Stimulated activated CD4-positive, alpha-beta T cell treated with anti-CD3 and anti-CD28 coated beads, Interleukin-15, amount 100 ng/mL, for 24 hours (primary cell): ENCODE data around the gene TMEM170A.
"Not testable (repeated sequence)": the region's sequence is repeated elsewhere in the genome, so short reads cannot be mapped to it uniquely, and the experiment has no call there.

Experiments used
- DNase-seq: peaks from one replicate; pipeline ENCODE4 v3.0.0-alpha.2; 2020

Gene TMEM170A

DNA sequence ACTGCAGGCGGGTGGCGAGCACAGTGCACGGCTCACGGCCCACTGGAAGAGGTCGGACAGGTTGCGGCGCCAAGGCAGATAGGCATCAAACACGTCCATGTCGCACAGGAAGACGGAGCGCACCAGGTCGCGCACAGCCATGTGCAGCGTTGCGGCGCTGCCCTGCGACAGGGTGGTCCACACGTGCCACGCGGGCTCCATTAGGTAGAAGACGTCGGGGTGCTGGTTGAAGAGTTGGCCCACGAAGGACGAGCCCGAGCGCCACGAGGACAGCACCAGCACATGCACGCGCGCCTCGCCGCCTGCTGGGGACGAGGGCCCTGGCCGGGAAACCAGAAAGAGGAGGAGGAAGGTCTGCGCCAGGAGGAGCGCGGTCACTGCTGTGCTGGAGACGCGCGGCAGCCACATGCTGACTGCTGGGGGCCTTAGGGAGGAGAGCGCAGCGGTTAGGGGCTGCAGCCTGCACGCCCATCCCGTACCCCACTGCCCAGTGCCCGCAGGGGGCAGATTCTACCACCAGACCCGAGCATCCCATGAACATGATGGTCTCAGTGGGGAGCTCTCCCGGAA is 15.0 kb upstream of the TMEM170A start:
- no peak for DNase-seq

DNA sequence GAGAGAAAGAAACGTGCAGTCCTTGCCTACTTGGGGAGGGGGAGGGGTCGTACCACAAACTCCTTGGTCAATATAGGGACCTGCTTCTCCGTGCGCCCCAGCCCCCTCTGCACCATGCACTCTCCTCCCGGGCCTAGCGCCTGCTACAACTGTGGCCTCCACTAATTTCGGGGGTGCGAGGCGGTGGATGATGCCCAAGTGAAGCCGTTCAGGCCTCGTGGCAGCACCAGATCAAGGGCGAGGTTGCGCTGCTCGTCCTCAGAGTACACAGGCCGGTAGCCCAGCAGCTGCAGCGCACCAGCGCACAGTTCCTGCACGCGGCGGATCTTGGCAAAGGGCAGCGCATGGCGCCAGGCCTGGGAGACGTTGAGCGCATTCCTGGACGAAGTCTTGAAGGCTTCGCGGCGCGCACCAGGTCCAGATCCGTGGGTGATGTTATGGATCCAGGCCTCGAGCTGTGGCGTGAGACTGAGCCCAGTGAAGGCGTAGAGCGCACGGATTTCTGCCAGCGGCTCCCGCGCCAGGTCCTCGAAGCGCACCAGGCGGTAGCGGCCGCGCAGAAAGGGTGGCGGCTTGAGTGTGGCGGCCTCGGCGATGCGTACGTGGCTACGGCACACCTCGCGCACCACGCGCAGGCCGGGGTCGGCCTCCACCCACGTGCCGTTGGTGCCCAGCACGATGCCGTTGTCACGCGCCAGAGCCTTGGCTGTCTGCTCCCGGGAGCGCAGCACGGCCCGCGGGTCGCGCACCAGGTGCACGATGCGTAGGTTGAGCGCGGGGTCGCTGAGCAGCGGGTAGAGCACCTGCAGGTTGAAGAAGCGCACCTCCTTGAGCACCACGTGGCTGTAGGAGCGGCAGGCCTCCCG is 14.2 kb upstream of the TMEM170A start:
- no peak for DNase-seq

DNA sequence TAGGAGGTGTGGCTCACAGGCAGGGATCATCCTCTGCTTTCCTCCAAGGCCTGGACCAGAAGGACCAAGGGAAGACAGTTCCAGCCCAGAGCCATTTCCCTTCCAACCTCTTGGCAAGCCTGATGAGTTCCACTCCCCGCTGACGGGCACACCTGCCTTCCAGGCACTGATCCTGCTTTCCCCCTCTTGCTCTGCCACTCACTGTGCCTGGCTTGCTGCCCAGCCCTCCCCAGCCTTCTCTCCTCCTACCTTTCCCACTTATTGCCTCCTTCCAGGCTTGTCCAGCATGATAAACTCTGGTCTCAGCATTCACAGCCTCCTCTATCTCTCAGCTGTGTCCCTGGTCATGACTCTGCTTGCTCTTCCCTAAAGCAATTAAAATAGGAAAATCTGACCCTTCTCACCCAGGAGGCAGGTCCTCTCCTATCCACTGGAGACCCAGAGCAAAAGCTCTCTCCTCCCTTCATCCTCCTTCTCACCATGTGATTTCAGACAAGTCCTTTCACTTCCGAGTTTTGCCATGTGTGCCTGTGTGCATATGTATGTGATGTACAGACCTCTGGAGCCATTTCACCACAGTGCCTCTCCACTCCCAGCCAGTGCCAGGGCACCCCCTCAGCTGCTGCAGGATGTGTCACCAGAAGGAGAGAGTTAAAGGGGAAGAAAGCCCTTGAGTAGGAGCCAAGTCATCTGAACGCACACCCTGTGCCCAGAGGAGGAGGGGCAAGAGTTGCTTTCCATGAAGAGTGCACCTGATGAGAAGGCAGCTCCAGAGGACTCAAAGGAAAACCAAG is 13.4 kb upstream of the TMEM170A start:
- no peak for DNase-seq

DNA sequence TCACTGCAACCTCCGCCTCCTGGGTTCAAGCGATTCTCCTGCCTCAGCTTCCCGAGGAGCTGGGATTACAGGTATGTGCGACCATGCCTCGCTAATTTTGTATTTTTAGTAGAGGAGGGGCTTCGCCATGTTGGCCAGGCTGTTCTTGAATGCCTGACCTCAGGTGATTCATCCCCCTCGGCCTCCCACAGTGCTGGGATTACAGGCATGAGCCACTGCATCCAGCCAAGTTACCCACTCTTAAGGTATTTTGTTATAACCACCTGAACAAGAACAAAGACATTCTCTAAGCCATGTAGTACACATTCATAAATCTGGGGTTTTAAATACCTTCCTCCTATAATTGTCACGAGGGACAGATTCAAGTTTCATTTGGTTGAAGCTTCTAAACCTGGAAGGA is 12.3 kb upstream of the TMEM170A start:
- no peak for DNase-seq

DNA sequence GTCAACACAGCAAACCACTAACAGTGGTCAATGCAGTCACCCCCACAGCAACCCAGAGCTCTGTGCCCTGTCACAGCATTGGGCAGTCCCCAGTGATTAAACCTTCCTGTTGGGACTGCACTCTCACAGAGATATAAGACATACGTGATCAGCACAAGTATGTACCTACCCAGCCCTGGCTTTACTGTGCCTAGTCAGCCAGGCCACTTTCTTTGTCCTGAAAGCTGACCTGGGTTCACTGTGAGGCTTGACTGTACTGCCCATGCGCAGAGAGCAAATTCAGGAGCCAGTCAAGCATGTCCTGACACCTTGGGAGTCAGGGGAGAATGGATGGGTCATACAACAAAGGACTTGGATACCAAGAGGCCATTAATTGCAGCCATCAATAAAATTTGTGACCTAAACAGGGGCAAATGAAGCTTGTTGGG is 10.9 kb upstream of the TMEM170A start:
- no peak for DNase-seq

DNA sequence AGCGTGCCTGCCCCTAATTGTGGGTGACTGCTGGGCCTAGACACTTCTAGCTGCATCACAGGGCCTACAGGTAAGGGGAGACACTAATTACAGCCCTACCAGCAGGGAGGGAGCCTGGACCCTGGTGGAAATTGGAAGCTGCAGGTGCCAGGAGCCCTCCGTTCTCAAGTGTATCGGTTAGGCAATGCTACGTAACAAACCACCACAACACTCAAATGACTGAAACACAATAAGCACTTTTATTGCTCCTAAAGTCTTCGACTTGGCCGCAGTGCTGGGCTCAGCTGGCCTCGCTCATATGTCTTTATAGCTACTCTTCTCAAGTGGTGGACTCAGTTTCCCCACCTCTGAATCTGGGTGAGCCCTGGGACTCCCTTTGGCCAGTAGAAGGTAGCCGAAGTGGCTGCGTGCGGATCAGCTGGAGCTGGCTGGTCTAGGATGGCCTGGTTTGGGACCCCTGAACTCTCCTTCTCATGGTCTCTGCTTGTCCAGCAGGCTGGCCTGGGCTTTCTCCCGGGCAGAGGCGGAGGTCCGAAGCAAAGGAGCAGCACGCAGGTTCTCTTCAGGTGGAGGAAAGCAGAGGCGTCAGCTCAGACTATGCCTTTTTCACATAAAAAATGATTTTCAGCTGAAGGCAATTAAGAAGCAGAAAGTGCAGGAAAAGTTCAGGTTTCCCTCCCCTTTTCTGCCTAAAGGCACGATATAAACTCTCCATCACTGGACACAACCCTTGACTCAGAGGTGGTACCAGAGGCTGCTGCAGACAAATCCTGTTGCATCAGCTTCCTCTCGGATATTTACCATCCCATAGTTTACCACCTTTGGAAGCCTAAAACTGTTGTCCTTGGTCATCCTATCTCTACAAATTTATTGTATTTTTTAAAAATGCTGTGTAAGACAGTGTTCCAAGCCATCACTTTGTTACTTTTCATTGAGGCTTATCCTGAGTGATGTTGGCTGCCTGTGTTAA is 8.7 kb upstream of the TMEM170A start:
- DNase-seq: no peak

DNA sequence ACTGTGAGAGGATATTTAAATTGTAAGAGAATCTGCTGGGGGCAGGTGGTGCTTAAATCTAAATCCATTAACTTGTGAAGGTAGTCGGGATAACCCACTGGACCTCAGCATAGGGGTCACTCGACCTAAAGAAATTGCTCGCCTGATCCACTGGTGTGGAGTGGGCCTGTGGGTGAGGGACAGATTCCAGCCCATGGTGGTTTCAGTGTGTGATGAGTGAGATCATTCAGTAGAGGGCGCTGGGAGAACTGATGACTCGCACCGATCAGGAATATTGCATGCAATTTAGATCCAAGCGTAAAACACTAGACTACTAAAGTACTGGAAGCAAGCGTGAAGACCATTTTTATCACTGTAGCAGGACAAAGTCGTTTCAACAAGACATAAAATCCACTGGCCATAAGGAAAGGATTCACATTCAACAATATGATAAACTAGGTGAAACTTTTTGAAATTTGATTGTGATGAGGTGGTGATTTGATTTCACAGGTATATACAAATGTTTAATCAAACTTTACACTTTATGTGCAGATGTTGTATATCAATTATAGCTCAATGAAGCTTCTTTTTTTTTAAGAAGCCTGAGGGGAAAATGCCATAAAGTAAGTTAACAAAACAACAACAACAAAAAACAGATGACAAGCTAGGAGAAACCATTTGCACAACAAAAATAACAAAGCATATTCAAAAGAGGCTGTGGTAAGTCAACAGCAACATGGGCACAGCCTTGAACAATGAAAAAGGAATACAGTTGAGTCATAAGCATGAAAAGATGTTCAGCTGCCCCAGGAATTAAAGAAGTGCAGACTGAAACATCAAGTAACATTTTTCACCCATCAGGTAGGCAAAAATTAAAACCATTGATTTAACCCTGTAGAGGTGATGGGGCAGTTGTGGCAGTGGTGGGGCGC is 7.5 kb upstream of the TMEM170A start:
- DNase-seq: peak; percentile 40

DNA sequence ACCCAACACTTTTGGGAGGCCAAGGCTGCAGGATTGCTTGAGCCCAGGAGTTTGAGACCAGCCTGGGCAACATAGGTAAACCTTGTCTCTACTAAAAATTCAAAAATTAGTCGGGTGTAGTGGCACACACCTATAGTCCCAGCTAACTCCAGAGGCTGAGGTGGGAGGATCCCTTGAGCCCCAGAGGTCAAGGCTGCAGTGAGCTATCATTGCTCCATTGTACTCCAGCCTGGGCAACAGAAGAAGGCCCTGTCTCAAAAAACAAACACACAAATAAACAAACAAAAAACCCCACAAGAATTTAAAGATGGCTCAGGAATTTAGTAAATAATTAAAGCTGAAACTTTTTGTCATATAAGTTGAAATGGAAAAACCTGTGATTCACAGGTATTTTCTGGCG is 2.3 kb upstream of the TMEM170A start:
- no peak for DNase-seq

DNA sequence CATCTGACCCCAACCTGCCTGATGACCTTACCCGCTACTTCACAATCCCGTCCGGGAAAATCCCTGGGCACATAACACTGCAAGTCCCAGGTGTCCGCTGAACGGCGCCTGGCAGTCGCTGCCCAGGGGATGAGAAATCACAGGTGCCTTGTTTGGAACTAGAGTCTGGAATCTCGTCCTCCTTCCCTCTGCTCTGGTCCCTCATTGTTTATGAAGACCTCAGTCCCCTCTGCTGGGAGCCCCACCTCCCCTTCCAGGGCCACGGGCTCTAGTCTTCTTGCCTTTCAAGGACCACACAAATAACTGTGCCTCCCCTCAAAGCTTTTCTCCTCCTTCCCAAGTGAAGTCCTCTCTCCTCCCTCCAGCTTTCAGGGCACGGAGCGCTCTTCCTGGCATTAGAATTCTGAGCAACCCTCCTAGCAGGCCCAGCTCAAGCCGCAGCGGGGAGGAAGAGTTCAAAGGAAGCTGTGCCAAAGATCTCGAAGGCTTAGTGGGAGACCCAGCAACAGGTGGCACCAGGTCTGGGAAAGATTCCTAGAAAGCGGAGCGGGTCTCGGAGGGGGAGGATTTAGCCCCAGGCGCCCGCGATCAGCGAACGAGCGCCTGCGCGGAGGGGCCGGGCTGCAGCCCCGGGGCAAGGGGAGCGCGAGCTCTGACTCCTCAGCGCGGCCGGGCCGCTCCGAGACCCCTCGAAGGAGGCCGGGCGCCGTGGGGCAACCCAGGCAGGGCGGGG is 934 bp downstream of the TMEM170A start:
- peak; percentile 46 for DNase-seq

DNA sequence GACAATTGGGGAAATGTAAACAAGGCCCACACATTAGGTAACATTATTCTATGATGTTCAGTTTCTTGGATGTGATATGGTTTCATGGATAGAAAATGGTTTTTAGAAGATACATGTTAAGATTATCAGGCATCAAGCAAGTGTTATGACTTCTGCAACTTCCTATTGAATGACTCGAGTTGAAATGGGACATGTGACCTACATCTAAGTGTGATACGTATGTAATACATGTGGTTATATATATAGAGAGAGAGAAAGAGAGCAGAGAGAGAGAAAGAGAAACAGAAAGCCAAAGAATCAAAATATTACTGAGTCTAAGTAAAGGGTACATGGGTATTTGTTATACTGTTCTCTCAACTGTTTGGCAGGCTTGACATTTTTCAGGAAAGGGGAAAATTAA is 1.7 kb downstream of the TMEM170A start:
- DNase-seq: no peak

DNA sequence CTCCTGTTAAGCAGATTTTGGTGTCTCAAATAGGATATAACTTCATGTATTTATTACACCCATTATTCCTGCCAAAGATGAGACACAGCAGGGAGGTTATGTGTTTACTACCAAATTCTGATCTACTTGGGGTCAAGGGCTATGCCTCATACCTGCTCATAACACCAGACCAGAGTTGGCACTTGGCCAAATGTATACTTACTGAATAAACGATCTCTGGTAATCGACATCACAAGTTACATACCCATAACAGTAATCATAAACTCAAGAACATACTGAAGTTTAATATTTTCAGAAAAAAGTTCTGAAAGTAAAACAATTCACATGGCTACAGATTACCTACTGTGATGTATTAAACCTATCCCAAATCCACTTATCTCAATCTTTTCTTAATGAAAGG is 2.9 kb downstream of the TMEM170A start:
- DNase-seq: no peak

DNA sequence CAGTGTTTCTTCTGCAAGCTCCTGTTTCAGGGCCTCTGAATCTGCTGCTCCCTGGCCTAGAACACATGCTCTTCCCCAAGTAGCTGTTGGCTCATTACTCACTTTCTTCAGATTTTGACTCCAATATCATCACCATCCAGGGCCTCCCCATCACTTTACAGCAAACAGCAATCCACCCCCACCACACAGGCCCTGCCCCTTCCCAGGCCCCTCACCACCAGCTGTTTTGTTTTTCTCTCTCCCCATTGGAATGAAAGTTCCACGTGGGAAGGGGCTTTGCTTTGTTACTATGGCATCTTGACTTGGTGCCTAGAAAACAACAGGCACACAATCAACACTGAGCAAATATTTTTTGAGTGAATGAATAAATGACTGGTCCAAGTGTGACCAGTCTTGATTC is 4.0 kb downstream of the TMEM170A start:
- DNase-seq: no peak

DNA sequence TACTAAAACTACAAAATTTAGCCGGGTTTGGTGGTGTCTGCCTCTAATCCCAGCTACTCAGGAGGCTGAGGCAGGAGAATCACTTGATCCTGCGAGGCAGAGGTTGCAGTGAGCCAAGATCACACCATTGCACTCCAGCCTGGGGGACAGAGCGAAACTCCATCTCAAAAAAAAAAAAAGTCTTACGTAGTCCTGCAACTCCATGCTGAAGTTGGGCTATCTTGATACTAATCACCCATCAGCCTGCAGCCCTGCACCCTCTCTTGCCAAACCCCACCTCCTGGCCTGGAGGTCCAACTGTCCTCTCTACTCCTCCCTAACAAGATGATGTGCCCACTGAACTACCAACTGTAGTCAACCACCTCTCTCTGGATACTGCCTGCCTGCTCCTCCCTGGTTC is 4.8 kb downstream of the TMEM170A start:
- no peak for DNase-seq

DNA sequence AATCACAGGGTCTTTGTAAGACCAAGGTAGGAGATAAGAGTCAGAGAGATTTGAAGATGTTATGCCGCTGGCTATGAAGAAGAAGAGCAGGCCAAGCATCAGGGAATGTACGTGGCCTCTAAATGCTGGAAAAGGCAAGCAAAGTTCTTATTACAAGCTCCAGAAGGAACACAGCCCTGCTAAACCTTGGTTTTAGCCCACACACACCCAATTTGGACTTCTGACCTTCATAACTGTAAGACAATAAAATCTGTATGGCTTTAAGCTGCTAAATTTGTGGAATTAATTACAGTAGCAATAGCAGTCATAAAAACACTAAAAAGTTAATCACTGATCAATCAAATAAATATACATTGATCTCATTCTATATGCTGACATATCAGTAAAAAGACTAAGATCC is 6.0 kb downstream of the TMEM170A start:
- DNase-seq: no peak

DNA sequence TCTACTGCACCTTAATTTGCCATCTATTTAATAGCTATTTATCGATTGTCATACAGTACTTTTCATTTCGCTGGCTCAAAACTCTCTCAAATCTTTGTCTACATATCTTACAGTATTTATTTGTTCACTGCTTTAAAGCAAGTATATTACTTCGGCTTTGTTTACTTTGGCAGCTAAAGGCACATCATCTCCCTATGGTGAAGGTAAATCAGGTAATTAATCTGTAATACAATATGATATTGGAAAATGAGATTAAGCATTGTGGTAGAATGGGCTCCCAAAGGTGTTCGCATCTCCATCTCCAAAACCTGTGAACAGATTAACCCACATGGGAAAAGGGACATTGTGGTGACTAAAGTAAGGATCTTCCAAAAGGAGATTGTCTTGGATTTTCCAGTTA is 6.5 kb downstream of the TMEM170A start:
- DNase-seq: no peak

DNA sequence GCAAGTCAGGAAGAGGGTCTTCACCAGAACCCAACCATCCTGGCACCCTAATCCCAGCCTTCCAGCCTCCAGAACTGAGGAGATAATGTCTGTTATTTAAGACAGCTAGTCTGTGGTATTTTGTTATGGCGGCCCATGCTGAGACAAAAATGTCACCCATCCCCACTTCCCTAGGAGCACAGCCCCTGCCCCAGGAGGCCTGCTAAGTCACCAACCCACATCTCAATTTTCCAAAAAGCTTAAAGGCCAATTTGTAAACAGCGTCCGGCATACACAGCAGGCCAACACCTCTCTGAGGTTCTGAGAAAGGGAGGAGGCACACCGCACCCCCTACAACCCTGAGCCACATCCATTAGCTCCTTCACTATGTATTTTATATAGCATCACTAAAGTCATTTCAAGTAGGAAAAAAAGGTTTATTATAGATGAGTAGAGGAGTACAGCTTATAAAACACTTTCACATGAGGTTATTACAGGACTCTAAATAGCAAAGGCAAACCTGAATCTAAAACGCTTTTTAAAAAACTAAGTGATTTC is 6.9 kb downstream of the TMEM170A start:
- DNase-seq: no peak

DNA sequence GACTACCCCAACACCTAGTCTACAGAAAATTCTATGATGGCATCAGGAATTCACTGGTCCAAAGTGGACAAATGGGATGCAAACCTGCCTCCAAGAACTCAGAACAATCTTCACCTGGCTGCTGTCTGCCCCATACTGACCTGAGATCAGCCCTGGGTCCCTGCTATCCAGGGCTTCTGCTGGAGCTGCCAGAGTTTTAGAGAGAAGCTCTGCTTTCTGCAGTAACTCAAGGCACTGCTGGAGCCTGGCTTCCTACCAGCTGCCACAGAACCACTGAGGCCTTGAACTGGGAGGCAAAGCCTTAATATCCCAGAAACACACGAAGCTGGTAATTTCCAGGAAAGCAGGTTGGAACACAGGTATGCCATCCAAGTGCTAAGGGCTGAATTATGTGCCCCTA is 7.5 kb downstream of the TMEM170A start:
- DNase-seq: no peak

DNA sequence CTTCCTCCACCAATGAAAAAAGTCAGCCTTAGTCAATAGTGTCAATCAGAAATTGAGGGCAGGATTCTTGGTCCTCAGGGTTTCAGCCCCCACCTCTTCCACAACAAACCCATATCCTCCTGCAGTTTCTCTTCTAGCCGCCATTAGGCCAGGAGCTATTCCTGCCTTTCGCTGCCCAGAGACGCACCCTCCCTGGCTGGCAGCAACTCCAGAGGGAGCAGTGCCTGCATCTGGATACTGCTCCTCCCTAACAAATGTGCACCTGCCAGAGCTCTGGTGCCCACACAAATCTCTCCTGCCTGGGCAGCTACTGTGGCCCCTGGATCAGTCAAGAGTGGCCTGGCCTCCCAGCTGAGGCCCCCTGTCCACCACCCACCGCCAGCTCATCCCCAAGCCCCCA is 8.0 kb downstream of the TMEM170A start:
- not testable (repeated sequence) for DNase-seq

DNA sequence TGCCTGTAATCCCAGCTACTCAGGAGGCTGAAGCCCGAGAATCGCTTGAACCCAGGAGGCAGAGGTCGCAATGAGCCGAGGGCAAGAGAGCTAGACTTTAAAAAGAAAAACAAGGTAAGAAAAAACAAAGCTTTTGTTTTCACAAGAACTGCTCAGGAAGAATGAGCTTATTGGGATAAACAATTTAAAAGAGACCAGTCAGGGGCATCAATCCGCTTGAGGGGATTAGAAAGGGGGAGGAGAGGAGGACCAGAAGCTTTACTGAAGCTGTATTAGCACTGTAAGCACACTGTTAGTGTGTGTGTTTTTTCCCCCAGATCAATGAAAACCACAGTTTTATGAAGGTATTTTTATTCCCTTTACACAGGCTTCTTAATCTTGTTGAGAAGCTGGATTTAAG is 8.8 kb downstream of the TMEM170A start:
- no peak for DNase-seq

DNA sequence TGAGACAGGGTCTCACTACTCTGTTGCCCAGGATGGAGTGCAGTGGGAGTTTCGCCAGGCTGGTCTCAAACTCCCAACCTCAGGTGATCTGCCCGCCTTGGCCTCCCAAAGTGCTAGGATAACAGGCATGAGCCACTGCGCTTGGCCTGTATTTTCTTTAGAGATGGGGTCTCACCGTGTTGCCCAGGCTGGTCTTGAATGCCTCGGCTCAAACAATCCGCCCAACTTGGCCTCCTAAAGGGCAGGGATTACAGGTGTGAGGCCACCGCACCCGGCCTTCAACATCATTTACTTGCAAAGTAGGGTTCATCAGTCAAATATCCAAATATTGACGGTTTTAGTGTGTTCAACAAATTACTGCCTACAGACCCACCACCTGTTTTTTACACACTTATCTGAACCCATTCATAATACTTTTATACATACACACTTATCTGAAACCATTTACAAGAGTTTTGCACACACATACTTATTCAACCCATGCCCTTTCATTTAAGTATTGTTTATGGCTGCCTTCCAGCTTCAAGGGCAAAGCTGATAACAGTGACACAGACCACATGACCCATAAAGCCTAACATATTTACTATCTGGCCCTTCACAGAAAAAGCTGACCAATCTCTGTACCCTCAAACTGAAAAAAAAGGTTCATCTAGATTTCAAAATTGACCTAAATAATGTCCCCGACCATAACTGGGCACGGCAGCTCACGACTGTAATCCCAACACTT is 11.9 kb downstream of the TMEM170A start:
- no peak for DNase-seq
